Right lobe of liver (tissue), 6 donors: Measurements from ENCODE around the gene MSANTD4. TPM values are rescaled to one million over a fixed set of nuclear protein-coding genes. Genes with fewer than 3 reads are reported as not detected.

Experiments used
- ATAC-seq, 4 donors: fragments of 200-7000 bp; cut with Tn5 transposase; one replicate each; pipeline ENCODE4 v1.9.1; 2020; ENCODE audit warnings: mild to moderate bottlenecking in 4 of 4, moderate library complexity in 4 of 4
- DNase-seq, 3 donors: peaks; one replicate each; pipeline ENCODE4 v3.0.0-alpha.2; 2020
- H3K27ac ChIP-seq, 3 donors: fragments of 200-600 bp; one replicate each; pipeline ENCODE4 v1.8.0; 2022
- H3K27me3 ChIP-seq, 2 donors: fragments of 200-600 bp; one replicate each; pipeline ENCODE4 v1.8.0; 2022
- H3K36me3 ChIP-seq, 4 donors: fragments of 200-600 bp; sonication (generic) in 1 of 4; one replicate each; pipeline versions ENCODE4 v1.5.1 to v1.8.0; 2017 to 2022; ENCODE audit warnings: control low read depth in 1 of 4
- H3K4me1 ChIP-seq, 4 donors: fragments of 200-600 bp; sonication (generic) in 1 of 4; one replicate each; pipeline versions ENCODE4 v1.5.1 to v1.8.0; 2017 to 2022; ENCODE audit warnings: control low read depth in 1 of 4
- H3K4me3 ChIP-seq, 3 donors: fragments of 200-600 bp; one replicate each; pipeline ENCODE4 v1.8.0; 2022
- H3K9me3 ChIP-seq, 4 donors: fragments of 200-600 bp; sonication (generic) in 1 of 4; one replicate each; pipeline versions ENCODE4 v1.5.1 to v1.8.0; 2017 to 2022; ENCODE audit warnings: control low read depth in 1 of 4
- CTCF ChIP-seq, 4 donors: fragments of 200-600 bp in 3 of 4; fragments of 450-650 bp in 1 of 4; IDR thresholded peaks; one replicate each; pipeline versions ENCODE4 v1.5.1 to v1.8.0; 2016 to 2022; ENCODE audit warnings: antibody characterized with exemption in 4 of 4, mild to moderate bottlenecking in 2 of 4
- POLR2A ChIP-seq: fragments of 450-650 bp; IDR thresholded peaks from one replicate; pipeline ENCODE4 v1.6.1; 2017; ENCODE audit warnings: antibody characterized with exemption, mild to moderate bottlenecking
- WGBS: methylation state at CpG from one replicate; pipeline ENCODE4 v1.1.6; 2018; ENCODE audit warnings: low coverage, low lambda C conversion rate; ENCODE audit not compliant: insufficient coverage; ENCODE audit errors: missing lambda C conversion rate; 5-methylcytosine and 5-hydroxymethylcytosine counted together
- intact Hi-C, 2 donors: fragments of 100-400 bp; cut with DNase I; formaldehyde crosslinking; loops; one replicate each; pipeline versions ENCODE4 v1.11.2 to v1.14.1; 2022
- small RNA-seq, 2 experiments: library from RNA; depleted of rRNA; stranded (forward); fragments of <200 nt; gene quantifications; one replicate each; pipeline ENCODE3, GENCODE V24; 2016
- total RNA-seq, 6 experiments: library from RNA; depleted of rRNA in 2 of 6; stranded (reverse); fragments of >200 nt in 2 of 6; fragmentation: NEBNext Ultra II Directional in 3 of 6; extraction: Animal tissue kit (Norgen Biotek cat#: 25700) in 3 of 6; gene quantifications; one replicate each; pipeline versions ENCODE4 v1.1.0 to v1.2.4, GENCODE V29; 2016 to 2023
- donor health status: DM: no; HTN: yes; CAD: no.
- donor health status: DM: no; HTN: no; CAD: no.
- donor health status: DM: no; HTN: no; CAD: no.
- donor health status: DM: no; HTN: yes; CAD: no.
- donor health status: DM: no; HTN: yes; CAD: no.

Gene MSANTD4
- total RNA-seq, 6 experiments from 2014 or later: 3.2 to 9.6 (median 5.6) TPM

- 62% methylated on average over 3 of the region's 3 CpGs for whole genome bisulfite sequencing
- no peak for ATAC-seq
- Histone ChIP-seq H3K27ac (no peak overlapping the region), H3K4me3 (no peak overlapping the region), H3K36me3 (no peaks in the 10 kb centered on the region), H3K4me1 (no peaks in the 10 kb centered on the region), H3K27me3 (no peaks in the 10 kb centered on the region), H3K9me3 (no peaks in the 10 kb centered on the region)
- TF ChIP-seq POLR2A: no peak
- no peak for TF ChIP-seq CTCF (IDR thresholded peaks at IDR 0.05)
- no peak for DNase-seq
- intact Hi-C loops: no loop called here
These were observed 53.9 kb downstream of the MSANTD4 start for GRCh38 chr11:105968021-105968697.

GRCh38 chr11:105960252-105961245, 61.5 kb downstream of the MSANTD4 start:
- no peaks in the 10 kb centered on the region for H3K27me3 ChIP-seq
- peak in 1 of 3 donors; percentile 39 for DNase-seq
- no peak overlapping the region for H3K27ac ChIP-seq
- ATAC-seq: no peak
- WGBS: 66% methylated on average over 6 of the region's 22 CpGs
- H3K9me3 ChIP-seq: no peaks in the 10 kb centered on the region
- TF ChIP-seq CTCF (IDR thresholded peaks at IDR 0.05): no peak
- no peak for TF ChIP-seq POLR2A
- intact Hi-C loops: no loop called here
- no peaks in the 10 kb centered on the region for H3K36me3 ChIP-seq
- no peak overlapping the region for H3K4me3 ChIP-seq
- H3K4me1 ChIP-seq: no peaks in the 10 kb centered on the region

Small RNAs within 50 kb of the gene (small RNA-seq; reads per million reads assigned to genes)
- 0 reads per million in 2 experiments for gene RNU6-277P

Other genes with a start within 250 kb of the MSANTD4 start
- gene KBTBD3, start 55.1 kb upstream of the MSANTD4 start, total RNA-seq: 1 to 10 TPM; 1.9 to 5.0 (median 2.6) TPM
- gene AASDHPPT, start 55.4 kb upstream of the MSANTD4 start, total RNA-seq: 10 to 100 TPM; 15.4 to 30.5 (median 23.0) TPM